GM06990 (cell line): Measurements from ENCODE around the gene PPY.
"Not testable (repeated sequence)": the region's sequence is repeated elsewhere in the genome, so short reads cannot be mapped to it uniquely, and the experiment has no call there.

ENCODE experiments used
- DNase-seq: peaks from one replicate; pipeline ENCODE4 v3.0.0-alpha.2; 2011; ENCODE audit not compliant: insufficient read length; ENCODE audit errors: extremely low read depth
- H3K27me3 ChIP-seq: replicated peaks from 2 replicates; pipeline ENCODE4 v1.6.0; 2011; ENCODE audit warnings: low read length; ENCODE audit not compliant: control insufficient read depth, insufficient read depth
- H3K36me3 ChIP-seq: 2 replicates; pipeline ENCODE4 v1.5.1; 2011; ENCODE audit warnings: low read length; ENCODE audit not compliant: control insufficient read depth, insufficient read depth
- H3K4me3 ChIP-seq: replicated peaks from 2 replicates; pipeline ENCODE4 v1.5.1; 2011; ENCODE audit warnings: low read depth, mild to moderate bottlenecking, control low read depth, low read length
- CTCF ChIP-seq: IDR thresholded peaks from 2 replicates; pipeline ENCODE4 v1.5.1; 2011; ENCODE audit warnings: low read length, control low read depth, mild to moderate bottlenecking, inconsistent platforms; ENCODE audit not compliant: insufficient read depth, poor library complexity, severe bottlenecking

PPY gene

GRCh38 chr17:43978078-43978477, 35.8 kb upstream of the PPY start:
- Histone ChIP-seq H3K36me3 (no peaks in the 10 kb centered on the region), H3K27me3 (peaks cover 3% of the 10 kb centered on the region; the same call in 1 of the 2 replicates), H3K4me3 (no peak overlapping the region)
- no peak for TF ChIP-seq CTCF
- DNase-seq = no peak

GRCh38 chr17:43976963-43977837, 34.9 kb upstream of the PPY start:
- Histone ChIP-seq H3K27me3 (peaks cover 1% of the 10 kb centered on the region; the same call in 1 of the 2 replicates), H3K36me3 (no peaks in the 10 kb centered on the region), H3K4me3 (no peak overlapping the region)
- no peak for DNase-seq
- no peak for TF ChIP-seq CTCF

- Histone ChIP-seq H3K36me3 (no peaks in the 10 kb centered on the region), H3K27me3 (no peaks in the 10 kb centered on the region), H3K4me3 (no peak overlapping the region)
- DNase-seq = no peak
- no peak for TF ChIP-seq CTCF
These were observed 33.6 kb upstream of the PPY start for GRCh38 chr17:43975898-43976297.

GRCh38 chr17:43974382-43975266, 32.3 kb upstream of the PPY start:
- no peak for TF ChIP-seq CTCF
- Histone ChIP-seq H3K4me3 (no peak overlapping the region), H3K27me3 (no peaks in the 10 kb centered on the region), H3K36me3 (no peaks in the 10 kb centered on the region)
- DNase-seq = no peak

- H3K4me3 ChIP-seq, DNase-seq, H3K27me3 ChIP-seq, H3K36me3 ChIP-seq: not testable (repeated sequence)
These were observed 30.4 kb upstream of the PPY start for GRCh38 chr17:43972444-43973212.

- H3K27me3 ChIP-seq, H3K4me3 ChIP-seq, H3K36me3 ChIP-seq, DNase-seq: not testable (repeated sequence)
These were observed 29.2 kb upstream of the PPY start for GRCh38 chr17:43971436-43971835.
